H1 (cell line): ENCODE measurements around the gene RUNX1. TPM values are rescaled to one million over a fixed set of nuclear protein-coding genes. Genes with fewer than 3 reads are reported as not detected.

ENCODE experiments used
- CTCF ChIA-PET: fragments of 300-600 bp; sonication (Branson Sonifier 250); formaldehyde crosslinking; loops from one replicate; lab custom pipeline; 2021; ENCODE audit not compliant: partially characterized antibody; lab: Charles Lee
- POLR2A ChIA-PET: fragments of 300-600 bp; sonication (Branson Sonifier 250); formaldehyde crosslinking; loops from one replicate; lab custom pipeline; 2021; ENCODE audit warnings: inconsistent platforms; ENCODE audit not compliant: partially characterized antibody; lab: Charles Lee
- DNase-seq, 2 experiments: peaks; one replicate each; pipeline versions ENCODE4 v3.0.0 to v3.0.0-alpha.2; 2010 to 2022; ENCODE audit warnings: low spot score in 2 of 2, low read depth in 1 of 2, mixed read lengths in 1 of 2
- FAIRE-seq: peaks from 2 replicates; lab custom pipeline; 2011; peaks lifted over from hg19 to GRCh38; lab: Jason Lieb, UNC
- H2AFZ ChIP-seq: 2 replicates; pipeline ENCODE4 v1.8.1; 2012; ENCODE audit warnings: low read length, inconsistent platforms
- H2AK5ac ChIP-seq: 2 replicates; pipeline ENCODE4 v1.6.1; 2013; ENCODE audit warnings: low read depth, low read length
- H2BK120ac ChIP-seq: replicated peaks from 2 replicates; pipeline ENCODE3; 2013; ENCODE audit warnings: low read depth, low read length, inconsistent platforms
- H2BK12ac ChIP-seq: 2 replicates; pipeline ENCODE4 v1.6.1; 2013; ENCODE audit warnings: low read depth, low read length
- H2BK15ac ChIP-seq: 2 replicates; pipeline ENCODE4 v1.6.1; 2013; ENCODE audit warnings: low read length
- H2BK20ac ChIP-seq: 2 replicates; pipeline ENCODE4 v1.6.1; 2013; ENCODE audit warnings: low read length
- H2BK5ac ChIP-seq: 2 replicates; pipeline ENCODE4 v1.6.1; 2013; ENCODE audit warnings: low read depth, low read length
- H3K14ac ChIP-seq: 2 replicates; pipeline ENCODE4 v1.6.1; 2013; ENCODE audit warnings: inconsistent platforms; ENCODE audit not compliant: insufficient read length
- H3K18ac ChIP-seq: 2 replicates; pipeline ENCODE4 v1.6.1; 2013; ENCODE audit warnings: low read length; ENCODE audit errors: extremely low read depth
- H3K23ac ChIP-seq: 2 replicates; pipeline ENCODE4 v1.6.1; 2013; ENCODE audit warnings: inconsistent platforms; ENCODE audit not compliant: insufficient read length
- H3K23me2 ChIP-seq: 2 replicates; pipeline ENCODE4 v1.6.1; 2013; ENCODE audit warnings: low read depth, low read length
- H3K27ac ChIP-seq: 2 replicates; pipeline ENCODE4 v1.6.1; 2011; ENCODE audit warnings: low read depth, low read length, inconsistent platforms
- H3K27me3 ChIP-seq, 4 experiments: replicated peaks in 1 of 4; 1 replicate in 1 of 4; 2 replicates in 3 of 4; pipeline versions ENCODE4 v1.6.1 to v1.8.1; 2011 to 2013; ENCODE audit warnings: low read length in 3 of 4, mild to moderate bottlenecking in 3 of 4, inconsistent platforms in 2 of 4, mixed read lengths in 2 of 4, moderate library complexity in 1 of 4; ENCODE audit not compliant: control insufficient read depth in 3 of 4, insufficient read depth in 3 of 4; ENCODE audit errors: extremely low read depth in 1 of 4
- H3K36me3 ChIP-seq, 4 experiments: 2 replicates each; pipeline versions ENCODE4 v1.6.1 to v1.8.1; 2011 to 2013; ENCODE audit warnings: mild to moderate bottlenecking in 4 of 4, low read length in 3 of 4, moderate library complexity in 2 of 4, control low read depth in 1 of 4, inconsistent platforms in 1 of 4; ENCODE audit not compliant: insufficient read depth in 4 of 4, control insufficient read depth in 2 of 4
- H3K4ac ChIP-seq: replicated peaks from 2 replicates; pipeline ENCODE3; 2013; ENCODE audit warnings: low read length, low read depth, mixed read lengths, inconsistent platforms; ENCODE audit not compliant: insufficient read length
- H3K4me1 ChIP-seq, 4 experiments: replicated peaks in 1 of 4; 1 replicate in 1 of 4; 2 replicates in 3 of 4; pipeline versions ENCODE4 v1.6.1 to v1.8.1; 2011 to 2013; ENCODE audit warnings: low read length in 3 of 4, inconsistent platforms in 2 of 4, mixed read lengths in 1 of 4; ENCODE audit not compliant: insufficient read depth in 4 of 4, control insufficient read depth in 3 of 4
- H3K4me2 ChIP-seq, 2 experiments: 2 replicates each; pipeline versions ENCODE4 v1.6.1 to v1.8.1; 2011 to 2013; ENCODE audit warnings: low read depth in 2 of 2, low read length in 2 of 2, control low read depth in 1 of 2, inconsistent platforms in 1 of 2, mild to moderate bottlenecking in 1 of 2; ENCODE audit not compliant: insufficient read depth in 1 of 2
- H3K4me3 ChIP-seq, 4 experiments: fragments of 200-600, 300-600 bp in 1 of 4; sonication (generic), shearing (Covaris generic), sonication (Bioruptor Twin) in 1 of 4; 2 replicates each; pipeline versions ENCODE4 v1.5.1 to v1.8.1; 2011 to 2016; ENCODE audit warnings: low read length in 4 of 4, low read depth in 3 of 4, control low read depth in 2 of 4, inconsistent platforms in 2 of 4, mild to moderate bottlenecking in 2 of 4, mixed read lengths in 1 of 4, moderate library complexity in 1 of 4; ENCODE audit not compliant: insufficient read depth in 2 of 4; ENCODE audit errors: extremely low read depth in 1 of 4
- H3K56ac ChIP-seq: replicated peaks from 2 replicates; pipeline ENCODE3; 2013; ENCODE audit warnings: low read depth, mild to moderate bottlenecking, mixed read lengths, low read length, inconsistent platforms; ENCODE audit not compliant: insufficient read length
- H3K79me1 ChIP-seq: 2 replicates; pipeline ENCODE4 v1.6.1; 2013; ENCODE audit warnings: low read depth, low read length, control low read depth
- H3K79me2 ChIP-seq, 2 experiments: 2 replicates each; pipeline versions ENCODE4 v1.6.1 to v1.8.1; 2012 to 2013; ENCODE audit warnings: low read length in 2 of 2, mild to moderate bottlenecking in 2 of 2, inconsistent platforms in 1 of 2; ENCODE audit not compliant: insufficient read depth in 2 of 2, control insufficient read depth in 1 of 2
- H3K9ac ChIP-seq, 4 experiments: replicated peaks in 1 of 4; 1 replicate in 1 of 4; 2 replicates in 3 of 4; pipeline versions ENCODE4 v1.6.1 to v1.8.1; 2011 to 2013; ENCODE audit warnings: low read depth in 3 of 4, low read length in 3 of 4, control low read depth in 2 of 4, mild to moderate bottlenecking in 2 of 4, moderate library complexity in 2 of 4, inconsistent platforms in 1 of 4; ENCODE audit errors: extremely low read depth in 1 of 4
- H3K9me3 ChIP-seq, 2 experiments: 2 replicates each; pipeline versions ENCODE4 v1.6.1 to v1.8.1; 2012 to 2013; ENCODE audit warnings: mild to moderate bottlenecking in 2 of 2, moderate library complexity in 2 of 2, control low read depth in 1 of 2, inconsistent platforms in 1 of 2, low read depth in 1 of 2, low read length in 1 of 2, mixed read lengths in 1 of 2; ENCODE audit not compliant: insufficient read depth in 2 of 2
- H4K20me1 ChIP-seq, 2 experiments: replicated peaks in 1 of 2; 2 replicates each; pipeline versions ENCODE3 to v1.8.1; 2011 to 2013; ENCODE audit warnings: inconsistent platforms in 2 of 2, low read length in 2 of 2, mild to moderate bottlenecking in 1 of 2; ENCODE audit not compliant: insufficient read depth in 2 of 2, control insufficient read depth in 1 of 2
- H4K5ac ChIP-seq: 2 replicates; pipeline ENCODE4 v1.6.1; 2013; ENCODE audit warnings: low read length, low read depth, mixed read lengths, inconsistent platforms; ENCODE audit not compliant: insufficient read length
- H4K8ac ChIP-seq: 2 replicates; pipeline ENCODE4 v1.8.0; 2013; ENCODE audit warnings: mild to moderate bottlenecking, moderate library complexity, low read length, inconsistent platforms; ENCODE audit not compliant: insufficient read depth; ENCODE audit errors: extremely low read depth
- H4K91ac ChIP-seq: replicated peaks from 2 replicates; pipeline ENCODE3; 2013; ENCODE audit warnings: low read length, mixed read lengths, inconsistent platforms; ENCODE audit not compliant: insufficient read length
- BACH1 ChIP-seq: IDR thresholded peaks from 2 replicates; pipeline ENCODE4 v1.6.1; 2012; ENCODE audit warnings: low read length, improper control_type of control experiment
- CREB1 ChIP-seq: IDR thresholded peaks from 2 replicates; pipeline ENCODE4 v1.6.1; 2012; ENCODE audit warnings: inconsistent platforms
- JUN ChIP-seq: IDR thresholded peaks from 2 replicates; pipeline ENCODE4 v1.6.1; 2011; ENCODE audit warnings: low read depth, mild to moderate bottlenecking, improper control_type of control experiment, low read length
- RXRA ChIP-seq: IDR thresholded peaks from 2 replicates; pipeline ENCODE4 v1.6.1; 2011; ENCODE audit warnings: low read depth, mild to moderate bottlenecking, low read length, moderate library complexity; ENCODE audit not compliant: insufficient read depth
- SIX5 ChIP-seq: IDR thresholded peaks from 2 replicates; pipeline ENCODE4 v1.6.1; 2011; ENCODE audit warnings: mild to moderate bottlenecking, low read depth, low read length
- TBP ChIP-seq: IDR thresholded peaks from 2 replicates; pipeline ENCODE4 v1.6.1; 2011; ENCODE audit warnings: low read depth, low read length, improper control_type of control experiment
- WGBS, 2 experiments: shearing (Covaris generic) in 1 of 2; methylation state at CpG; one replicate each; pipeline versions ENCODE4 v1.1.6 to v1.1.7; 2013 to 2015; ENCODE audit warnings: low lambda C conversion rate in 2 of 2, mixed read lengths in 2 of 2, inconsistent platforms in 1 of 2, low coverage in 1 of 2, missing lambda C conversion rate in 1 of 2; ENCODE audit not compliant: insufficient replicate concordance in 2 of 2, insufficient coverage in 1 of 2, insufficient read length in 1 of 2; ENCODE audit errors: extremely low coverage in 1 of 2, missing lambda C conversion rate in 1 of 2; 5-methylcytosine and 5-hydroxymethylcytosine counted together
- polyA plus RNA-seq, 7 experiments: library from polyadenylated mRNA; depleted of rRNA in 3 of 7; stranded (reverse) in 5 of 7; unstranded in 2 of 7; fragments of >200 nt in 5 of 7; fragments of 200-250 nt in 2 of 7; gene quantifications; 1 replicate in 5 of 7; 2 replicates in 1 of 7; 4 replicates in 1 of 7; pipeline versions ENCODE4 v1.2.1 to v1.2.3, GENCODE V29; 2011 to 2013; ENCODE audit warnings: missing spikeins in 2 of 7, mixed read lengths in 2 of 7
- total RNA-seq: library from RNA; stranded (reverse); fragmentation: NEBNext Ultra II Directional; extraction: Animal tissue kit (Norgen Biotek cat#: 25700); gene quantifications from 2 replicates; pipeline ENCODE4 v1.2.1, GENCODE V29; 2021

RUNX1 gene
- total and polyA plus RNA-seq, 2 of the 8 experiments (the other 6 are each of a cell fraction or from before 2014, with no cell fraction given): 0.20 to 0.60 TPM

DNA sequence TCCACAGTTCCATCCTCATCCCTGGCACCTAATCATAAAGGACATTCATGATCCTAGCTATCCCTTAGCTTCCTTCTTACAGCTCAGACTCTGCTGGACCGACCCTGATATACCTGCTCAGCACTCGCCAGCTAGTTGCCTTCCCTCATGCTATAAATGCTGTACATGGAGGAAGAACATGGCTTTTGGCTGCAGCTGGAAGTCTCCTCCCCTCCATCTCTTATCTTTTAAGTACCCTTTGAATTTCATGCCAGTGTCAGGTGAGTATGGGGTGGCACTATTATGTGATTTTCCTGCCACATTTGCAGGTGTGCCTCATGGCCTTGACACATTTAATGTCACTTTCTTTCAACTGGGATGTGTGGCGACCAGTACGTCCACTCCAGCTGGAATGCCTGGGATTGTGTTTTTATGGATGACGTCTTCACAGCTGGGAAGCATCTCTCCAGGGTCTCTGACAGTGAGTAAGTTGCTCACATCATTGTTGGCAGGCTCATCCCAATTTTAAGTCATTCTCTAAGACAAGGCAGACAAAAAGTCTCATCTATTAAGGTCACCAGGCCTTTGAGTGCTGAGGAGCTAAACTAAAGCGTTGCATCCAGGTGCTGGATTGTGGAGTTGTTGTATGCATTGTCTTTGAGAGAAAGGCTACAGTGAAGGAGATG lies 43.4 kb downstream of the RUNX1 start:
- no peaks in the 10 kb centered on the region for H3K79me2 ChIP-seq
- H3K4me2 ChIP-seq: no peak overlapping the region
- H3K9ac ChIP-seq: no peak overlapping the region
- H3K14ac ChIP-seq: no peak overlapping the region
- H3K4ac ChIP-seq: no peak overlapping the region
- POLR2A ChIA-PET: no interaction called here
- no peaks in the 10 kb centered on the region for H3K23me2 ChIP-seq
- H2BK20ac ChIP-seq: no peak overlapping the region
- no peak for TF ChIP-seq JUN
- TF ChIP-seq RXRA: no peak
- no peak for TF ChIP-seq TBP
- TF ChIP-seq CREB1: no peak
- TF ChIP-seq SIX5: no peak
- no peak for TF ChIP-seq BACH1
- TF ChIP-seq, all 59 proteins: peak for 0
- Histone ChIP-seq H3K23ac (no peak overlapping the region), H2BK5ac (no peak overlapping the region), H3K36me3 (no peaks in the 10 kb centered on the region), H2AK5ac (no peak overlapping the region), H3K56ac (no peak overlapping the region), H3K18ac (no peak overlapping the region), H3K4me3 (no peak overlapping the region), H4K91ac (no peak overlapping the region), H3K9me3 (no peaks in the 10 kb centered on the region), H2BK12ac (no peak overlapping the region), H4K20me1 (no peaks in the 10 kb centered on the region), H4K5ac (no peak overlapping the region), H2BK120ac (no peak overlapping the region), H4K8ac (no peak overlapping the region), H2BK15ac (no peak overlapping the region), H3K27me3 (no peaks in the 10 kb centered on the region), H2AFZ (no peak overlapping the region), H3K4me1 (no peaks in the 10 kb centered on the region), H3K27ac (no peak overlapping the region), H3K79me1 (no peaks in the 10 kb centered on the region)
- 87% methylated on average over 6 of the region's 6 CpGs; no CpG with 5 or more reads in 1 of the 2 experiments for WGBS, 2 experiments
- CTCF ChIA-PET: interaction anchor here (1.2 to 1.8 kb wide), 4 partner anchors 10 to 17 kb away, joined by 3 to 4 read pairs (median 4); no protein-coding TSS in a partner anchor
- no peak for DNase-seq
- FAIRE-seq: no peak
